Parathyroid adenoma (tissue), 2 donors: ENCODE measurements around the gene RSU1.

ENCODE experiments used
- H2AFZ ChIP-seq: fragments of 300-600 bp; sonication (generic); one replicate; pipeline ENCODE4 v1.7.0; 2017; ENCODE audit warnings: antibody characterized with exemption, mild to moderate bottlenecking
- H3K27ac ChIP-seq: fragments of 300-600 bp; sonication (generic); one replicate; pipeline ENCODE4 v1.7.0; 2017
- H3K27me3 ChIP-seq: fragments of 300-600 bp; sonication (generic); one replicate; pipeline ENCODE4 v1.7.0; 2017; ENCODE audit warnings: low read length; ENCODE audit not compliant: control insufficient read depth, insufficient read depth
- H3K36me3 ChIP-seq: fragments of 300-600 bp; sonication (generic); one replicate; pipeline ENCODE4 v1.7.0; 2017; ENCODE audit warnings: low read length; ENCODE audit not compliant: control insufficient read depth, insufficient read depth
- H3K4me1 ChIP-seq: fragments of 300-600 bp; sonication (generic); one replicate; pipeline ENCODE4 v1.7.0; 2017; ENCODE audit warnings: control low read depth
- H3K4me2 ChIP-seq: fragments of 300-600 bp; sonication (generic); one replicate; pipeline ENCODE4 v1.7.0; 2017; ENCODE audit warnings: low read length
- H3K4me3 ChIP-seq: fragments of 300-600 bp; sonication (generic); one replicate; pipeline ENCODE4 v1.7.0; 2017; ENCODE audit warnings: low read depth, low read length
- H3K79me2 ChIP-seq: fragments of 300-600 bp; sonication (generic); one replicate; pipeline ENCODE4 v1.7.0; 2017; ENCODE audit warnings: control low read depth
- H3K9ac ChIP-seq: fragments of 300-600 bp; sonication (generic); one replicate; pipeline ENCODE4 v1.7.0; 2017; ENCODE audit warnings: mild to moderate bottlenecking
- H3K9me3 ChIP-seq: fragments of 300-600 bp; sonication (generic); one replicate; pipeline ENCODE4 v1.7.0; 2017; ENCODE audit warnings: low read length; ENCODE audit not compliant: control insufficient read depth
- TF ChIP-seq, protein P1 (sequence below): fragments of 300-600 bp; sonication (generic); IDR thresholded peaks from one replicate; pipeline ENCODE4 v1.7.0; 2017; ENCODE audit warnings: antibody characterized with exemption, mild to moderate bottlenecking
- donor health status: primary hyperparathyroidism.

RSU1 gene

DNA sequence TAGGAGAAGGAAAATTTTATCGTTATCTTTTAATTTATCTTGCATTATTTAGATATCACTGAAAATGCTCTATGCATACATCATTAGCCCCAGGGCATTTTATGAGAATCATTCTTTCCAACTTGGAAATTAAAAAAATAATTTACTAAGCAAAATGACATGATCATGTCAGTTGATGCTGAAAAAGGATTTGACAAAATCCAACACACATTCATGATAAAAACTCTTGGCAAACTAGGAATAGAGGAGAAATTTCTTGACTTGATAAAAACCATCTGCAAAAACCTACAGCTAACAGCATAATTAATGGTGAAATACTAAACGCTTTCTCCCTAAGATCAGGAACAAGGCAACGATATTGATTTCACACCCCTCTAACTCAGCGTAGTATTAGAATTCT, 40.2 kb upstream of the RSU1 start:
- H2AFZ ChIP-seq, result no peak overlapping the region
- H3K9me3 ChIP-seq, result no peaks in the 10 kb centered on the region
- H3K27ac ChIP-seq, result no peak overlapping the region
- no peak overlapping the region for H3K4me2 ChIP-seq
- TF ChIP-seq, protein P1, sequence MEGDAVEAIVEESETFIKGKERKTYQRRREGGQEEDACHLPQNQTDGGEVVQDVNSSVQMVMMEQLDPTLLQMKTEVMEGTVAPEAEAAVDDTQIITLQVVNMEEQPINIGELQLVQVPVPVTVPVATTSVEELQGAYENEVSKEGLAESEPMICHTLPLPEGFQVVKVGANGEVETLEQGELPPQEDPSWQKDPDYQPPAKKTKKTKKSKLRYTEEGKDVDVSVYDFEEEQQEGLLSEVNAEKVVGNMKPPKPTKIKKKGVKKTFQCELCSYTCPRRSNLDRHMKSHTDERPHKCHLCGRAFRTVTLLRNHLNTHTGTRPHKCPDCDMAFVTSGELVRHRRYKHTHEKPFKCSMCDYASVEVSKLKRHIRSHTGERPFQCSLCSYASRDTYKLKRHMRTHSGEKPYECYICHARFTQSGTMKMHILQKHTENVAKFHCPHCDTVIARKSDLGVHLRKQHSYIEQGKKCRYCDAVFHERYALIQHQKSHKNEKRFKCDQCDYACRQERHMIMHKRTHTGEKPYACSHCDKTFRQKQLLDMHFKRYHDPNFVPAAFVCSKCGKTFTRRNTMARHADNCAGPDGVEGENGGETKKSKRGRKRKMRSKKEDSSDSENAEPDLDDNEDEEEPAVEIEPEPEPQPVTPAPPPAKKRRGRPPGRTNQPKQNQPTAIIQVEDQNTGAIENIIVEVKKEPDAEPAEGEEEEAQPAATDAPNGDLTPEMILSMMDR, result no peak
- H3K79me2 ChIP-seq, result no peaks in the 10 kb centered on the region
- no peaks in the 10 kb centered on the region for H3K36me3 ChIP-seq
- H3K9ac ChIP-seq, result no peak overlapping the region
- H3K4me3 ChIP-seq, result no peak overlapping the region
- peaks cover 4% of the 10 kb centered on the region for H3K4me1 ChIP-seq
- no peaks in the 10 kb centered on the region for H3K27me3 ChIP-seq

DNA sequence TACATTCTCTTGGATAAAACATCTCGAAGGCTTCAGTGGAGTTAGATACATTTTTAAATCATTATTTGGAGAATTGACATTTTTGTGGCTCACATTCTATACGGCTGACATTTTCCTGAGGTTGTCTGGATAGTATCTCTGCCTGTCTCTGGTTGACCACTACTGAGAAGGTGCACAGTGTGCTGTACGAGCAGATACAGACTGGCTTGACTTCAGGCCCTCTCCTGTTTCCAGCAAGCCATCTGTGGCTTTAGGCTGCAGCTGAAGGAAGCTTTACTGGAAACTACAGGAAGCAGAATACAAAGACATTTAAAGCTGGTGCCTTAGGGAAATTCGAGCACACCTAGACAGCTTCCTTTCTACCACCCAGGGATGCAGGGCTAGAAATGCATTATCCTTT, 39.3 kb upstream of the RSU1 start:
- H3K27ac ChIP-seq, result no peak overlapping the region
- no peaks in the 10 kb centered on the region for H3K27me3 ChIP-seq
- H3K36me3 ChIP-seq, result no peaks in the 10 kb centered on the region
- no peak overlapping the region for H3K4me3 ChIP-seq
- H3K79me2 ChIP-seq, result no peaks in the 10 kb centered on the region
- H3K9me3 ChIP-seq, result no peaks in the 10 kb centered on the region
- no peak overlapping the region for H3K4me2 ChIP-seq
- H2AFZ ChIP-seq, result peak overlapping the region; percentile 27
- TF ChIP-seq, protein P1, result no peak
- peaks cover 4% of the 10 kb centered on the region for H3K4me1 ChIP-seq
- no peak overlapping the region for H3K9ac ChIP-seq

DNA sequence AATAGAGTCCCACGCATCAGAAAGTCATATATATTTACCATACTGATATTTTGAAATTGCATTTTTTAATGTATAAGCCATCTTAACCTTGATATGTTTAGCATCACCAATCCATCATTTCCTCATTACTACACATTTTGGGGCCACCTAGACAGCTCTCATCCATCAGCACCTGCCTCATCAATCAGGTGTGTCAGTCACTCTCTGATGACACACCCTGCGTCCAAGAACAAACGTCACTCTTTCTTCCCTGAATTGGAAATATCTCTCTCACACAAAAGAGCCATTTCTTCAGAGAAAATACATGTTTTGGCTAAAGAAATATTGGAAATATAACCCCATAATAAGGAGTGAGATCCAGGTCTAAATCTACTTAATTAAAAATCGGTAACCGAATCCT, 38.9 kb upstream of the RSU1 start:
- Histone ChIP-seq H3K4me2 (no peak overlapping the region), H3K27ac (no peak overlapping the region), H3K9ac (no peak overlapping the region), H3K27me3 (no peaks in the 10 kb centered on the region), H3K36me3 (no peaks in the 10 kb centered on the region), H3K4me1 (peaks cover 4% of the 10 kb centered on the region), H3K9me3 (no peaks in the 10 kb centered on the region), H2AFZ (peak overlapping the region; percentile 27), H3K4me3 (no peak overlapping the region), H3K79me2 (no peaks in the 10 kb centered on the region)
- TF ChIP-seq, protein P1, result no peak

DNA sequence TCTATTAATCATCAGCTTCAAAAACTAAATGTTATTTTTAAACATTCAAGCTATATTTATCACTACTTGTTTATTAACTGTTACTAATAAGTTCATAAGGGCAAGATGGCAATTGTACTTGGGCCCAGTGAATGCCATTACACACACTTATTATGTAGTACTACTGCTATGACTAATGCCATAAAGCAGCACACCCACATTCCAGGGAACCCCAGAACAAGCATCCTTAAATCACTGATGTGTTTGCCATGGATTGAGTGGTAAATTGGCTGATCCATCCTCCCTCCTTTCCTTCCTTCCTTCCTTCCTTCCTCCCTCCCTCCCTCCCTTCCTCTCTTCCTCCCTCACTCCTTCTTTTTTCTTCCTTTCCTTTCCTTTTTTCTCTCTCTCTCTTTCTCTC, 37.4 kb upstream of the RSU1 start:
- H3K4me2 ChIP-seq, result no peak overlapping the region
- H3K9ac ChIP-seq, result no peak overlapping the region
- H3K36me3 ChIP-seq, result no peaks in the 10 kb centered on the region
- H3K4me3 ChIP-seq, result no peak overlapping the region
- no peak overlapping the region for H2AFZ ChIP-seq
- no peaks in the 10 kb centered on the region for H3K79me2 ChIP-seq
- H3K9me3 ChIP-seq, result no peaks in the 10 kb centered on the region
- H3K27ac ChIP-seq, result no peak overlapping the region
- TF ChIP-seq, protein P1, result no peak
- H3K4me1 ChIP-seq, result peaks cover 4% of the 10 kb centered on the region
- no peaks in the 10 kb centered on the region for H3K27me3 ChIP-seq

DNA sequence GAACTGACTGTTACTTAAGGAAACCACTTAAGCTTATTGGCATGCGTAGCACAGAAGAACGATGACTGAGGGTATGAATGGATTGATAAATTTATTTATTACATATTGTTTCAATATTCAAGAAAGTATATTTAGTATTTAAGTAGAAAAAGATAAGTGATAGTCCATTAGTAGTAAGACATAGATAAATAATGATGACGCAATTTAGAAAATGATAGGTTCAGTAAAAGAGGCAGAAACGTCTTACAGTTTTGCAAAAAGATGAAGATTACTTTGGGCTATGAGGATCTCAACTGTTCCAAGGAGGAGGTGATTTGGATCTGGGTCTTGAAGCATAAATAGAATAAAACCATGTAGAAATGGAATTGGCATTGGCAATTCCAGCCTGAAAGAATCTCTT, 36.6 kb upstream of the RSU1 start:
- Histone ChIP-seq H3K9ac (no peak overlapping the region), H3K4me1 (peaks cover 4% of the 10 kb centered on the region), H3K4me3 (no peak overlapping the region), H3K4me2 (no peak overlapping the region), H3K36me3 (no peaks in the 10 kb centered on the region), H3K27ac (no peak overlapping the region), H2AFZ (no peak overlapping the region), H3K79me2 (no peaks in the 10 kb centered on the region), H3K27me3 (no peaks in the 10 kb centered on the region), H3K9me3 (no peaks in the 10 kb centered on the region)
- TF ChIP-seq, protein P1, result no peak
